Keratinocyte (primary cell): ENCODE measurements around the gene GPAT2. TPM values are rescaled to one million over a fixed set of nuclear protein-coding genes. Genes with fewer than 3 reads are reported as not detected.
"Not testable (repeated sequence)": the region's sequence is repeated elsewhere in the genome, so short reads cannot be mapped to it uniquely, and the experiment has no call there.

Source experiments
- DNase-seq: peaks from one replicate; pipeline ENCODE4 v3.0.0-alpha.2; 2011; ENCODE audit warnings: low read depth, missing footprints, low spot score
- FAIRE-seq: peaks from 2 replicates; lab custom pipeline; 2011; peaks lifted over from hg19 to GRCh38; lab: Jason Lieb, UNC
- H2AFZ ChIP-seq: 2 replicates; pipeline ENCODE4 v1.6.0; 2012; ENCODE audit warnings: low read length, control low read depth, inconsistent platforms; ENCODE audit not compliant: control insufficient read depth
- H3K27ac ChIP-seq: 2 replicates; pipeline ENCODE4 v1.5.1; 2011; ENCODE audit warnings: low read length; ENCODE audit not compliant: control insufficient read depth, insufficient read depth
- H3K27me3 ChIP-seq: 3 replicates; pipeline ENCODE4 v1.6.0; 2011; ENCODE audit warnings: low read length; ENCODE audit not compliant: control insufficient read depth, insufficient read depth; ENCODE audit errors: extremely low read depth
- H3K36me3 ChIP-seq, 2 experiments: 2 replicates in 1 of 2; 3 replicates in 1 of 2; pipeline ENCODE4 v1.5.1; 2011; ENCODE audit warnings: low read length in 2 of 2, mild to moderate bottlenecking in 1 of 2; ENCODE audit not compliant: control insufficient read depth in 2 of 2, insufficient read depth in 2 of 2; ENCODE audit errors: extremely low read depth in 1 of 2
- H3K4me1 ChIP-seq: 3 replicates; pipeline ENCODE4 v1.5.1; 2011; ENCODE audit warnings: low read length; ENCODE audit not compliant: control insufficient read depth, insufficient read depth; ENCODE audit errors: extremely low read depth
- H3K4me2 ChIP-seq: 3 replicates; pipeline ENCODE4 v1.6.0; 2011; ENCODE audit warnings: low read depth, low read length; ENCODE audit not compliant: control insufficient read depth, insufficient read depth; ENCODE audit errors: extremely low read depth
- H3K4me3 ChIP-seq, 3 experiments: fragments of 200-600 bp in 1 of 3; sonication (generic) in 1 of 3; 2 replicates in 2 of 3; 3 replicates in 1 of 3; pipeline ENCODE4 v1.5.1; 2011 to 2016; ENCODE audit warnings: low read length in 3 of 3, mild to moderate bottlenecking in 3 of 3, control low read depth in 2 of 3, inconsistent platforms in 1 of 3, low read depth in 1 of 3, mixed read lengths in 1 of 3, mixed run types in 1 of 3, moderate library complexity in 1 of 3; ENCODE audit not compliant: control insufficient read depth in 2 of 3, insufficient read depth in 2 of 3; ENCODE audit errors: extremely low read depth in 1 of 3
- H3K79me2 ChIP-seq: 2 replicates; pipeline ENCODE4 v1.6.0; 2012; ENCODE audit warnings: low read length; ENCODE audit not compliant: control insufficient read depth, insufficient read depth
- H3K9ac ChIP-seq: 3 replicates; pipeline ENCODE4 v1.6.0; 2011; ENCODE audit warnings: low read length; ENCODE audit not compliant: control insufficient read depth, insufficient read depth; ENCODE audit errors: extremely low read depth
- H3K9me1 ChIP-seq: 3 replicates; pipeline ENCODE4 v1.6.0; 2011; ENCODE audit warnings: low read length; ENCODE audit not compliant: control insufficient read depth, insufficient read depth; ENCODE audit errors: extremely low read depth
- H3K9me3 ChIP-seq: 2 replicates; pipeline ENCODE4 v1.5.1; 2012; ENCODE audit warnings: low read depth, low read length; ENCODE audit not compliant: control insufficient read depth
- H4K20me1 ChIP-seq: 3 replicates; pipeline ENCODE4 v1.6.0; 2011; ENCODE audit warnings: low read length; ENCODE audit not compliant: control insufficient read depth, insufficient read depth; ENCODE audit errors: extremely low read depth
- EZH2 ChIP-seq: IDR thresholded peaks from one replicate; pipeline ENCODE4 v1.6.1; 2012; ENCODE audit warnings: inconsistent platforms, mild to moderate bottlenecking, low read length, moderate library complexity
- dilution Hi-C: fragments of 300-500 bp; cut with MboI; formaldehyde crosslinking; loops from one replicate; pipeline ENCODE4 v1.7.0; 2020; ENCODE audit warnings: low sequenced_read_pairs; ENCODE audit not compliant: extremely low pct_ligation_motif_present
- polyA plus RNA-seq, 5 experiments: library from polyadenylated mRNA; depleted of rRNA in 3 of 5; stranded (reverse) in 3 of 5; stranded (forward) in 1 of 5; unstranded in 1 of 5; fragments of >200 nt; gene quantifications; 1 replicate in 1 of 5; 2 replicates in 3 of 5; 3 replicates in 1 of 5; pipeline versions ENCODE4 v1.2.1 to v1.2.3, GENCODE V29; 2011 to 2012; ENCODE audit warnings: missing spikeins in 2 of 5, low read depth in 1 of 5, low replicate concordance in 1 of 5
- TF ChIP-seq, protein P1 (sequence below), 3 experiments: IDR thresholded peaks in 1 of 3; conservative IDR thresholded peaks in 1 of 3; optimal IDR thresholded peaks in 1 of 3; 2 replicates in 2 of 3; 3 replicates in 1 of 3; pipeline versions ENCODE3 to v1.5.1; 2011; ENCODE audit warnings: low read length in 3 of 3, mild to moderate bottlenecking in 3 of 3, moderate library complexity in 2 of 3, control low read depth in 1 of 3, inconsistent platforms in 1 of 3; ENCODE audit not compliant: insufficient read depth in 2 of 3; ENCODE audit errors: extremely low read depth in 1 of 3

Gene GPAT2
- polyA plus RNA-seq, 1 donor (not counting 4 experiments of a cell fraction or from before 2014, with no cell fraction given) = 0.05 TPM

DNA sequence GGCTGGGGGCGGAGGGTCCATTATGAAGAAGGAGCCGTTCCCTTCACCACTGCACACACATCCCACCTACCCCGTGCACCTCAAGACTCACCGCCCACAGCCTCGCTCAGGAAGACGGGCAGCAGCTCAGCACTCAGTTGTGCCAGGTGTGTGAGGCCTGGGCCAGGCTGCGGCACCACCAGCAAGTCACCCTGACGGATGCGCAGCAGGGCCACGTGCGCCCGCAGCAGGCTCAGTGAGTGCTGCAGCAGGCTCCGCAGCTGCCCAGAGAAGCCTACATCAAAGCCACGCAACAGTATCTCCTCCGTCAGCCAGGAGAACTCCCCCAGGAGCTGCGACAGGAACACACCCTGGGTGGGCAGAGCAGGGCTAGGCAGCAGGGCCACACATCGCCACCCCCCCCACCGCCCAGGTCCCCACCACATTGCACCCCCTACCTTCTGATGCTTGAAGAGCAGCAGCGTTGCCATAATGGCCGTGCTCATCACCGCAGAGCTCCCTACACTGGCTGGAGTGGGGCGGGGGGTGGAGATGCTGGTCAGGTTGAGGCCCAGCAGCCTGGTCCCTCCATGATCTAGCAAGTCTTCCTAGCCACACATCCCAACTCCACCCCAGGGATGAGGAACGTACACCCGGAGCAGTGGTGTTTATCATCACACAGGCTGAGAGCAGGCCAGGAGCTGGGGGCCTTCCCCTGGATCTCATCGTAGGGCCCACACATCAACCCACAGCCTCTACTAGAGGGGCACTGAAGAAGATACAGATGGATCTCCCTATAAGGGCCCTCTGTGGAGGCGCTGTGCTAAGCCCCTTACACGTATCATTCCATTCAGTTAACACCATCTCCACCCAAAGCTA lies 10.2 kb downstream of the GPAT2 start:
- no peak for DNase-seq
- TF ChIP-seq, protein P1, sequence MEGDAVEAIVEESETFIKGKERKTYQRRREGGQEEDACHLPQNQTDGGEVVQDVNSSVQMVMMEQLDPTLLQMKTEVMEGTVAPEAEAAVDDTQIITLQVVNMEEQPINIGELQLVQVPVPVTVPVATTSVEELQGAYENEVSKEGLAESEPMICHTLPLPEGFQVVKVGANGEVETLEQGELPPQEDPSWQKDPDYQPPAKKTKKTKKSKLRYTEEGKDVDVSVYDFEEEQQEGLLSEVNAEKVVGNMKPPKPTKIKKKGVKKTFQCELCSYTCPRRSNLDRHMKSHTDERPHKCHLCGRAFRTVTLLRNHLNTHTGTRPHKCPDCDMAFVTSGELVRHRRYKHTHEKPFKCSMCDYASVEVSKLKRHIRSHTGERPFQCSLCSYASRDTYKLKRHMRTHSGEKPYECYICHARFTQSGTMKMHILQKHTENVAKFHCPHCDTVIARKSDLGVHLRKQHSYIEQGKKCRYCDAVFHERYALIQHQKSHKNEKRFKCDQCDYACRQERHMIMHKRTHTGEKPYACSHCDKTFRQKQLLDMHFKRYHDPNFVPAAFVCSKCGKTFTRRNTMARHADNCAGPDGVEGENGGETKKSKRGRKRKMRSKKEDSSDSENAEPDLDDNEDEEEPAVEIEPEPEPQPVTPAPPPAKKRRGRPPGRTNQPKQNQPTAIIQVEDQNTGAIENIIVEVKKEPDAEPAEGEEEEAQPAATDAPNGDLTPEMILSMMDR (optimal IDR thresholded peaks at IDR 0.05 in 1 of 3, IDR thresholded peaks at IDR 0.05 in 1 of 3, conservative IDR thresholded peaks at IDR 0.05 in 1 of 3; ENCODE audit: extremely low read depth in 1 of 3, insufficient read depth in 2 of 3, low read length in 3 of 3) = no peak
- TF ChIP-seq EZH2 = no peak
- Histone ChIP-seq H3K79me2 (no peaks in the 10 kb centered on the region), H3K9ac (no peak overlapping the region), H2AFZ (no peak overlapping the region), H3K9me1 (no peaks in the 10 kb centered on the region), H3K4me3 (no peak overlapping the region), H3K9me3 (no peaks in the 10 kb centered on the region), H3K27ac (no peak overlapping the region), H3K36me3 (no peaks in the 10 kb centered on the region), H3K4me1 (no peaks in the 10 kb centered on the region), H3K4me2 (no peak overlapping the region), H3K27me3 (no peaks in the 10 kb centered on the region), H4K20me1 (no peaks in the 10 kb centered on the region)
- dilution Hi-C loops = no loop called here
- FAIRE-seq = no peak

DNA sequence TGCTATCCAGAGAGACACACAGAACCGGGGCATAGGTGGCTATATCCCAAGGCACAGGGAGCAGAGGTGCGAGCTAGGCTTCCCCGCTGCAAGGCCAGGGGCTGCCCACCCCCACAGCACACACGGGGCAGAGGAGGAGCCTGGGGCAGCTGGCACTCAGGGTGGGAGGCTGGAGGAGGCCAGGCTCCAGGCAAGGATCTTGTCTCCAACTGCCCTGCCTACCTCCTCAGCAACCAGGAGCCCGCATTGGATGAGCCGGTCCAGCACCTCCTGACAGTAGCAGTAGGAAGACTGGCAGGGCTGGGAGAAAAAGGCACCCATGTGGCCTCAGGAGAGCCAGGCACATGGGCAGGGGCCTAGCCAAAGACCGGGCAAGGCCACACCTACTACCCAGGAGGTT lies 11.0 kb downstream of the GPAT2 start:
- H3K27me3 ChIP-seq, H3K4me1 ChIP-seq, DNase-seq, dilution Hi-C loops, H3K36me3 ChIP-seq, H3K27ac ChIP-seq, H3K79me2 ChIP-seq, FAIRE-seq, H4K20me1 ChIP-seq, H3K9ac ChIP-seq, H3K9me1 ChIP-seq, H3K9me3 ChIP-seq, H2AFZ ChIP-seq, H3K4me2 ChIP-seq, H3K4me3 ChIP-seq: not testable (repeated sequence)
